ENCODE measurements around the gene RNF181. TPM values are rescaled to one million over a fixed set of nuclear protein-coding genes. Genes with fewer than 3 reads are reported as not detected.
A peak's percentile ranks its signal among the peaks of the same experiment; 100 is the strongest.
"Not testable (repeated sequence)": the region's sequence is repeated elsewhere in the genome, so short reads cannot be mapped to it uniquely, and the experiment has no call there.

Gene RNF181
- total and polyA plus RNA-seq, 2 donors = 71.6 to 183 TPM

- Histone ChIP-seq H3K27ac (ENCODE audit: low read depth) (peak overlapping the region; percentile 64), H3K4me1 (ENCODE audit: insufficient read depth) (peaks cover 3% of the 10 kb centered on the region), H3K36me3 (ENCODE audit: insufficient read depth) (no peaks in the 10 kb centered on the region), H3K4me3 (ENCODE audit: low read depth, low read length) (peak overlapping the region; percentile 36)
- no peak for DNase-seq (ENCODE audit: extremely low spot score)
- 19% methylated on average over 13 of the region's 13 CpGs for WGBS
Observed at GRCh38 chr2:85594715-85595300, 737 bp upstream of the RNF181 start.

DNA sequence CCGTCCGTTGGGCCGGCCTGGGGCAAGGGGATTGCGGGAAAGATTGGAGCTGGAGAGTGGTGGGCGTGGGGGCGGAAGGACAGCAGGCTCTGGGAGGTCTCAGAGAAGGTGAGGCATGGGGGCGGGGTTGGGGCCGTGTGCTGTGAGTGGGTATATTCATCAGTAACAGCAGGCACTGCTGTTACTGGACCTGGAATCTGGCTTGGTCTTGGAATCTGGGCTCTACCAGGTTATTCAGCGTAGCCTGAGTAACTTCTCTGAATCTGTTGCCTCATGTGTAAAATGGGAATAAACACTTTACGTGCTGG is 435 bp downstream of the RNF181 start:
- no peak for DNase-seq (ENCODE audit: extremely low spot score)
- 2% methylated on average over 10 of the region's 10 CpGs for WGBS
- Histone ChIP-seq H3K27ac (ENCODE audit: low read depth) (peak overlapping the region; percentile 93), H3K4me1 (ENCODE audit: insufficient read depth) (no peaks in the 10 kb centered on the region), H3K4me3 (ENCODE audit: low read depth, low read length) (peak overlapping the region; percentile 69), H3K36me3 (ENCODE audit: insufficient read depth) (no peaks in the 10 kb centered on the region)

DNA sequence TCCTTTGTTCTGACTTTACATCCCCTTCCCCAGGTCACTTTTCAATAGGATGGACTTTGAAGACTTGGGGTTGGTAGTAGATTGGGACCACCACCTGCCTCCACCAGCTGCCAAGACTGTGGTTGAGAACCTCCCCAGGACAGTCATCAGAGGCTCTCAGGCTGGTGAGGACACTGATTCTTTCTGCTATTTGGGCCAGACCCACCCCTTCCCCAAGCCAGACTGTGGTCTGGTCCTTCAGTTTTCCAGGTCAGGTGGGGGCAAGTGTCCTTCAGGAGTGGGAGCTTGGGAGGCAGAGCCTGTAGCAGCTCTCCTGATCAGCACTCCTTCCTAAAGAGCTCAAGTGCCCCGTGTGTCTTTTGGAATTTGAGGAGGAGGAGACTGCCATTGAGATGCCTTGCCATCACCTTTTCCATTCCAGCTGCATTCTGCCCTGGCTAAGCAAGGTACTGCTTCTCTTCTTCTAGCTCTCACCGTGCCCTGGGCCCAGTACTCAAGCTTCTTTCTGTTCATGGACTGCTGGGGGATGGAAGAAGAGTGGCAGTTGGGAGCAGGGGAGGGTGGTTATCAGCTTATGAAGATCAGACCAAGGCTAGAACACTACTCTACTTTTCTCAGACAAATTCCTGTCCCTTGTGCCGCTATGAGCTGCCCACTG is 1.1 kb downstream of the RNF181 start:
- Histone ChIP-seq H3K27ac (ENCODE audit: low read depth) (no peak overlapping the region), H3K36me3 (ENCODE audit: insufficient read depth) (no peaks in the 10 kb centered on the region), H3K4me1 (ENCODE audit: insufficient read depth) (no peaks in the 10 kb centered on the region), H3K4me3 (ENCODE audit: low read depth, low read length) (peak overlapping the region; percentile 69)
- no peak for DNase-seq (ENCODE audit: extremely low spot score)
- 66% methylated on average over 3 of the region's 3 CpGs for WGBS

GRCh38 chr2:85597241-85597640 is 1.7 kb downstream of the RNF181 start:
- H3K4me1 ChIP-seq (ENCODE audit: insufficient read depth) = no peaks in the 10 kb centered on the region
- no peak overlapping the region for H3K4me3 ChIP-seq (ENCODE audit: low read depth, low read length)
- 76% methylated on average over 5 of the region's 5 CpGs for WGBS
- no peak overlapping the region for H3K27ac ChIP-seq (ENCODE audit: low read depth)
- no peak for DNase-seq (ENCODE audit: extremely low spot score)
- no peaks in the 10 kb centered on the region for H3K36me3 ChIP-seq (ENCODE audit: insufficient read depth)

- WGBS = 74% methylated on average over 14 of the region's 14 CpGs
- H3K4me3 ChIP-seq (ENCODE audit: low read depth, low read length) = no peak overlapping the region
- no peak overlapping the region for H3K27ac ChIP-seq (ENCODE audit: low read depth)
- H3K4me1 ChIP-seq (ENCODE audit: insufficient read depth) = no peaks in the 10 kb centered on the region
- DNase-seq (ENCODE audit: extremely low spot score) = no peak
- no peaks in the 10 kb centered on the region for H3K36me3 ChIP-seq (ENCODE audit: insufficient read depth)
Observed at GRCh38 chr2:85598594-85599340, 3.2 kb downstream of the RNF181 start.

DNA sequence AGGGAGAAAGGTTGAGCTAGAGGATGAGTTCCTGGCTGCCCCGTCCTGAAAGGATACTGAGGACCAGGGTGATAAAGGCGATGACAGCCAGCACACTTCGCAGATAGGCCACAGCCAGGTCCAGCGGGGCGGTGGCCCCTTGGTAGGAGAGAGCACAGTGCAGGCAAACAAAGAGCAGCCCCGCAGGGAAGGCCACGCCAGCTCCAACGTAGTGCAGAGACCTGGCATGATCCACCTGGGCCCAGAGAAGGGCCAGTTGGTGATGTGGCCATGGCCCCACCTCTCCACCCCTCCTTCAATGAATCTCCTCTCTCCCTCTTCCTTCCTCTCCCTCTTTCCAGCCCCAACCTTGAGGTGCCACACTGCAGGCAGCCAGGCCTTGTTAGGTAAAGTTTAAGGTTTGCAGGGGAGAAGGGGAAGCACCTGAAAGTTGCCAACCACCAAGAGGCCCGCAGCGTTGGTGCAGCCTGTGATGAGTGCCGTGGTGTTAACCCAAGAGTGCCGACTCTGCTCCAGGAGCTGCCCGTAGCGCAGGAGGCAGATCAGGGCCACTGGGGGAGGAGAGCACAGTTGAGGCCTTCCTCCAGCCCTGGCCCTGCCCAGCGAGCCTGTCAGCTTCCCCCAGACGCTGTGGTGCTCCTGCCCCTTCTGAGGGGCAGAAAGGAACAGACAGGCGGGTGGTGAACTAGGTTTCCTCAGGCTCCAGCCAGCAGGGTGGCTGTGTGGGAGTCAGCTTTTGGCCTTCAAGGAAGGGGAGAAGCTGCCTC is 4.1 kb downstream of the RNF181 start:
- no peak for DNase-seq (ENCODE audit: extremely low spot score)
- Histone ChIP-seq H3K36me3 (ENCODE audit: insufficient read depth) (no peaks in the 10 kb centered on the region), H3K4me3 (ENCODE audit: low read depth, low read length) (no peak overlapping the region), H3K4me1 (ENCODE audit: insufficient read depth) (no peaks in the 10 kb centered on the region), H3K27ac (ENCODE audit: low read depth) (no peak overlapping the region)
- WGBS = 77% methylated on average over 17 of the region's 17 CpGs

DNA sequence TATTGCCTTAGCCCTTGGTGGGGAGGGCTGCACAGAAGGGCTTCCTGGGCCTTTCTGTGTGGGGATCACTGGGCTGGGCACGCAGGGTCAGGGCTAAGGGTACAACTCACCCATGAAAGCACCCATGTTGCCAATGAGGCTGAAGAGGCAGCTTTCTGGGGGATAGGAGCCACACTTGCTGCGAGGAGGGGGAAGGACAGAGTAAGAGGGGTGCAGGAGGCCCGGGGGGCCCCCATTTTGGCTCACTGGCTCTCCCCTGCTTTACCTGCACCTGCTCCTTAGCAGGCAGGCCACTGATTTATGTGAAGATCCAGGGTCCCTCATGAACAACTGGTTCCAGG is 4.7 kb downstream of the RNF181 start:
- Histone ChIP-seq H3K27ac (ENCODE audit: low read depth) (no peak overlapping the region), H3K4me1 (ENCODE audit: insufficient read depth) (no peaks in the 10 kb centered on the region), H3K36me3 (ENCODE audit: insufficient read depth) (no peaks in the 10 kb centered on the region), H3K4me3 (ENCODE audit: low read depth, low read length) (no peak overlapping the region)
- 88% methylated on average over 3 of the region's 3 CpGs for WGBS
- no peak for DNase-seq (ENCODE audit: extremely low spot score)

GRCh38 chr2:85600951-85601770 is 5.6 kb downstream of the RNF181 start:
- Histone ChIP-seq H3K36me3 (ENCODE audit: insufficient read depth) (no peaks in the 10 kb centered on the region), H3K27ac (ENCODE audit: low read depth) (no peak overlapping the region), H3K4me1 (ENCODE audit: insufficient read depth) (no peaks in the 10 kb centered on the region), H3K4me3 (ENCODE audit: low read depth, low read length) (no peak overlapping the region)
- DNase-seq (ENCODE audit: extremely low spot score) = no peak
- WGBS = 78% methylated on average over 6 of the region's 6 CpGs

DNA sequence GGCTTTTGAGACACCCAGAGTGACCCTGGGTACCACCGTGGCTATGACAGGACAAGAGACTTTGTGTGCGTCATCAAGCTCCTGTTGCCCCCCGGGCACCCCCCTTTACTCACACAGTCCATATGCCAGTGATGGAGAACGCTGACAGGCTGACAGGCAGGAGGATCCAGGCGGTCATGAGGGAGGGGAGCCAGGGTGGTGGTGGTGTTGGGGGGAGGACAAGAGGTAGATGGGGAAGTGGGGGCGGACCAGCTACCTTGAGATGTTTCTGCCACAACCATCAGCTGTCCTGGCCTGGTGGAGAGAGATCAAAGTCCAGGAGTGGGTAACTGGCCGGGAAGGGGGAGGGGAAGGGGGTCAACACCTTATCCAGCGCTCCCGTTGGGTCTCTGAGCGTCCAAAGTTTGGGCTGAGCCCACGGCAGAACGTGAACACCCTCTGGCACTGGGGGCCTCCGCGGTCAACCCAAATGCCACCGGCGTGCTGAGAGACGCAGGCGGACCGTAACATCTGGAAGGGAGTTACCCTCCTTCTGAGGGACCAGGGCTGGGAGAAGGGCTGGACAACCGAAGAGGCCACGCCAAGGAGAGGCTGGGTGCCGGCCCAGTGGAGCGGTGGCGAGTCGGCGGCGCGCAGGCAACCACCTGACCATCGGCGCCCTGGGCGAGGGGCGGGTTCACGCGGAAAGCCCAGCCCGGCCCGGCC is 6.4 kb downstream of the RNF181 start:
- Histone ChIP-seq H3K4me3 (ENCODE audit: low read depth, low read length) (peak overlapping the region; percentile 62), H3K4me1 (ENCODE audit: insufficient read depth) (no peaks in the 10 kb centered on the region), H3K36me3 (ENCODE audit: insufficient read depth) (no peaks in the 10 kb centered on the region), H3K27ac (ENCODE audit: low read depth) (peak overlapping the region; percentile 49)
- no peak for DNase-seq (ENCODE audit: extremely low spot score)
- WGBS = 6% methylated on average over 36 of the region's 36 CpGs

DNA sequence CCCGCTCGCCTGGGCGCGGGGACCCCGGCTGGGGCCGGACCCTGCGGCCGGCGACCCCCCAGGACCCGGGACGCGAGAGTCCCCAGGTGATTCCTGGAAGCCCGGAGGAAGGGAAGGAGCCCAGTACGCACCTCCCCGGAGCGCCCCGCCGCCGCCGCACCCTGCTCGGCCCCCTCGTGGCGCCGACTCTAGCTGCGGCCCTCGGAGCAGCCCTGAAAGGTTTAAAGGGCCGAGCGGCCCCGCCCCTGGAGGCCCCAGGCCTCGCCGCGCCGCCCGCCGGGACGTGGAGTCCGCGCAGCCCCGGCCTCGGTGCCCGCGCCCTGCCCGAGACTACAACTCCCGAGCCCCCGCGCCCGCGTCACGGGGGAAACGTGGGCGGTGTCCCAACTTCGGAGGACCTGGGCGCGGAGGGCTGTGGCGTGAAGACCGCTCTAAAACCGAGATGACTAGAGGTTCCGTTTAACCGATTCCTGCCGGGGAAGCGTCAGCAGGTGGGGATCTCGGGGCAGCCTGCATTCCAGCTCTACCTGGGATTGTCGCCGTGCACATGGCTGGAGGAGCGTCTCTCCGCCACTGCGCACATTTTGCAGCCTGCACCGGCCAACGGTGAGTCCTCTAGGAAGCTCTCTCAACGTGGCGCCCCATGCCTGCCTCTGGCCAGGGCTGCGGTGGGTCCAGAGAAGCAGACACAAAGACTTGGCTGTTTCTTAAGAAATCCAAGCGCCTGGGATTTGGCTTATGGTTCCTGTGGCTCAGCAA is 7.1 kb downstream of the RNF181 start, which contains the start of gene TMEM150A:
TMEM150A (minus strand) TSS at position 223 of the 759 bp plus-strand sequence. CDS start 750 bp downstream, outside the sequence.
- H3K4me3 ChIP-seq (ENCODE audit: low read depth, low read length) = peak within 1 kb of the TSS; percentile 62
- H3K27ac ChIP-seq (ENCODE audit: low read depth) = peak within 1 kb of the TSS; percentile 51
- no peaks in the 10 kb centered on the region for H3K4me1 ChIP-seq (ENCODE audit: insufficient read depth)
- peak; percentile 80 for DNase-seq (ENCODE audit: extremely low spot score)
- no peaks in the 10 kb centered on the region for H3K36me3 ChIP-seq (ENCODE audit: insufficient read depth)
- under 1% methylated on average over 73 of the region's 73 CpGs for WGBS

DNA sequence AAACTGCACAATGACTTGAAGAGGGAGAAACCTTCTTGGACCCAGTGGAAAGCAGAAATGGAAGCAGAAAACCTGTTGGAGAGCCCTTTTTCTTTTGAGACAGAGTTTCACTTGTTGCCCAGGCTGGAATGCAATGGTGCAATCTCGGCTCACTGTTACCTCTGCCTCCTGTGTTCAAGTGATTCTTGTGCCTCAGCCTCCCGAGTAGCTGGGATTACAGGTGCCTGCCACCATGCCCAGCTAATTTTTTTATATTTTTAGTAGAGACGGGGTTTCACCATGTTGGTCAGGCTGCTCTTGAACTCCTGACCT is 8.5 kb downstream of the RNF181 start:
- H3K27ac ChIP-seq (ENCODE audit: low read depth); H3K4me1 ChIP-seq (ENCODE audit: insufficient read depth); DNase-seq (ENCODE audit: extremely low spot score); H3K36me3 ChIP-seq (ENCODE audit: insufficient read depth); H3K4me3 ChIP-seq (ENCODE audit: low read depth, low read length): not testable (repeated sequence)
- WGBS = 84% methylated on average over 3 of the region's 3 CpGs

DNA sequence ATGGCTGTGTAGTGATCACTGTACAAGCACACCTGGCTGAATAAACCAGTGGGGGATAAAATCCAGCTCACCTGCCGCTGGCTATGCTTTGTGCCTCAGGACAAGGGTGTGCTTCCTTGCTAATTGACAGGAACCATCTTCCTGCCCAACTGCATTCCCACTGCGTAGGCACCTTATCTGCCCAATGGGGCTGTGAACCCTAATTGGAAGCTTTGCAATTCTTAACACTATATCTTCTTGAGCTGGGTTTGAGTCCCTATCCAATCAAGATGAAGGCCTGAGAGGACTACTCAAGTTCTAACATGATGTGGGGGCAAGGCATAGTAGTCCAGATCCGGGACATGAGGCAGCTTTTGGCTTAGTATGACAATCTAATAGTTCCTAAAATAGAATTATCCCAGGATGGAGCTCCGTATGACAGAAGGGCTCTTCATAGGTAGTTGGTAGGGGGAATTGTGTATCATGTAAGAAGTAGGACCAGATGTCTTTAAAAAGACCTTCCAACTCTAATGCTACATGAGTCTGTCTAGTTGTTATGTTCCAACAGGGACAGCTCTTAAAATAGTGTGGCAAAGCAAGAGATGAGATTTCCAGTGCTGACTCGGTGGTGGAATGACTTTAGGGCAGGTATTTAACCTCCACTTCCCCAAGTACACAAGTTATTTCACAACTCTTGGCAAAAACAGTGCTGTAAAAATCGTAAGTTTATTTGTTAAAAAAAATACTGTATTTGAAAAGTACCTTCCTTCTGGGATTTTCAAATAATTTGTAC is 9.2 kb downstream of the RNF181 start:
- H3K36me3 ChIP-seq (ENCODE audit: insufficient read depth) = no peaks in the 10 kb centered on the region
- DNase-seq (ENCODE audit: extremely low spot score) = no peak
- H3K4me1 ChIP-seq (ENCODE audit: insufficient read depth) = no peaks in the 10 kb centered on the region
- H3K27ac ChIP-seq (ENCODE audit: low read depth) = no peak overlapping the region
- 54% methylated on average over 6 of the region's 6 CpGs for WGBS
- H3K4me3 ChIP-seq (ENCODE audit: low read depth, low read length) = no peak overlapping the region

Measured in urinary bladder (tissue), 4 donors.